Heart right ventricle (tissue), 16 donors: Measurements from ENCODE around the gene TTLL4. TPM values are rescaled to one million over a fixed set of nuclear protein-coding genes. Genes with fewer than 3 reads are reported as not detected.

ENCODE experiments used
- ATAC-seq, 8 donors: fragments of 200-7000 bp; cut with Tn5 transposase; one replicate each; pipeline ENCODE4 v1.9.1; 2020; ENCODE audit warnings: mild to moderate bottlenecking in 8 of 8, moderate library complexity in 8 of 8, moderate number of reproducible peaks in 1 of 8
- DNase-seq, 2 donors: peaks; one replicate each; pipeline ENCODE4 v3.0.0-alpha.2; 2020
- H3K27ac ChIP-seq, 10 donors: fragments of 200-600 bp; sonication (generic) in 2 of 10; one replicate each; pipeline versions ENCODE4 v1.5.0 to v1.8.0; 2020 to 2022; ENCODE audit warnings: mild to moderate bottlenecking in 3 of 10
- H3K27me3 ChIP-seq, 7 donors: fragments of 200-600 bp; one replicate each; pipeline ENCODE4 v1.8.0; 2021 to 2022; ENCODE audit warnings: mild to moderate bottlenecking in 2 of 7
- H3K36me3 ChIP-seq, 9 donors: fragments of 200-600 bp; sonication (generic) in 1 of 9; one replicate each; pipeline versions ENCODE4 v1.5.0 to v1.8.0; 2020 to 2022; ENCODE audit warnings: mild to moderate bottlenecking in 2 of 9
- H3K4me1 ChIP-seq, 9 donors: fragments of 200-600 bp; sonication (generic) in 1 of 9; one replicate each; pipeline versions ENCODE4 v1.5.0 to v1.8.0; 2020 to 2022; ENCODE audit warnings: mild to moderate bottlenecking in 4 of 9
- H3K4me3 ChIP-seq, 10 donors: fragments of 200-600 bp; sonication (generic) in 2 of 10; one replicate each; pipeline versions ENCODE4 v1.5.0 to v1.8.0; 2020 to 2022; ENCODE audit warnings: mild to moderate bottlenecking in 7 of 10, moderate library complexity in 2 of 10
- H3K9me3 ChIP-seq, 11 donors: fragments of 200-600 bp in 10 of 11; sonication (generic) in 2 of 11; one replicate each; pipeline versions ENCODE4 v1.5.0 to v1.8.0; 2013 to 2022; ENCODE audit warnings: mild to moderate bottlenecking in 2 of 11, control low read depth in 1 of 11, moderate library complexity in 1 of 11
- CTCF ChIP-seq, 9 donors: fragments of 200-600 bp; sonication (generic) in 2 of 9; IDR thresholded peaks; one replicate each; pipeline versions ENCODE4 v1.5.0 to v1.8.0; 2021 to 2022; ENCODE audit warnings: antibody characterized with exemption in 9 of 9, mild to moderate bottlenecking in 5 of 9, moderate library complexity in 1 of 9
- WGBS, 2 donors: extraction: QIAGEN DNeasy Blood & Tissue Kit; methylation state at CpG; one replicate each; pipeline ENCODE4 v1.1.7; 2013; ENCODE audit warnings: inconsistent platforms in 1 of 2; 5-methylcytosine and 5-hydroxymethylcytosine counted together
- intact Hi-C, 10 donors: fragments of 100-400 bp; cut with DNase I; formaldehyde crosslinking; loops; one replicate each; pipeline versions ENCODE4 v1.11.1 to v1.14.2; 2022
- polyA plus RNA-seq, 2 donors: library from polyadenylated mRNA; stranded (reverse); fragments of 200-250 nt; gene quantifications; one replicate each; pipeline ENCODE4 v1.2.3, GENCODE V29; 2013
- total RNA-seq, 10 donors: library from RNA; stranded (reverse); fragmentation: NEBNext Ultra II Directional in 3 of 10; extraction: Animal tissue kit (Norgen Biotek cat#: 25700) in 3 of 10; gene quantifications; one replicate each; pipeline versions ENCODE4 v1.2.1 to v1.2.4, GENCODE V29; 2021 to 2023
- donor health status: Arrhythmogenic right ventricular cardiomyopathy.
- donor health status: ischemic (EF 13 %, LVEDD 7.1; RV severe dilation, severe dysfunction).
- donor health status: healthy with polysubstance abuse.
- donor health status: DM: no; HTN: yes; CAD: no.
- donor health status: DM: no; HTN: no; CAD: no.
- donor health status: ischemic (EF 25% LVEDD 6.9; RV normal size, moderate dysfunction).
- donor health status: ischemic (EF 25% LVEDD 5.7; RV mildly dilated, moderate dysfunction).
- donor health status: healthy.
- donor health status: DM: yes; HTN: yes; CAD: no.
- donor health status: Ischemic cardiomyopathy.
- donor health status: ischemic (EF 35%, LVEDD 5.7; RV mildly dilated, moderate dysfunction).
- donor health status: nonischemic (EF 11% LVEDD 7.7; RV severe dilation, severe dysfunction).
- donor health status: DM: yes; HTN: yes; CAD: no.
- donor health status: PGD.
- donor health status: ischemic (EF 29% LVEDD 5.4; RV normal size, mild dysfunction).
- donor health status: nonischemic (EF 23%, LVEDD 6.1; RV moderate dilation, normal function).

TTLL4 gene
- total and polyA plus RNA-seq, 12 donors = 4.3 to 10.3 (median 6.6) TPM

DNA sequence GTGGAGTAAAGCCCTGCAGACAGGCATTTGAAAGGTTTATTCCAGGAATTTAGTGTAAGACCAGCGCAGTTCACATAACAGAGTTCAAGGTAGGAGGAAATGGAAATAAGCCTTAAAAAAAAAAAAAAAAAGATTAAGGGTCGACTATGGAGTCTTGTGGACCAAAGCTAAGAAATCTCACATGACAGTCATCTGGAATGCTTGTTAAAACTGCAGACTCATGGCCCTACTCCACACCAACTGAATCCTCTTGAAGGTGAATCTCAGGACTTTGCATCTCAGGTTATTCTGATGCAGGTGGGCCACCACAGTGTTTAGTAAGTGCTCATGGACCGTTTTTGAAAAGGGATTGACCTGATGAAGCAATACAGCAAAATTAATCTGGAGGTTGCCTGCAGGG lies 8.8 kb downstream of the TTLL4 start:
- H3K4me1 ChIP-seq = peaks cover 0 to 29% (median 0%) of the 10 kb centered on the region in 9 donors
- TF ChIP-seq CTCF (IDR thresholded peaks at IDR 0.05) = no peak
- intact Hi-C loops = loop anchor here in 2 of 10 donors (10.0 kb wide), 2 partner anchors 65 to 115 kb away; partner anchors contain the start of genes CYP27A1 (in 1 of the 2) and PRKAG3 (in 1 of the 2)
- H3K27ac ChIP-seq = no peak overlapping the region
- no peaks in the 10 kb centered on the region for H3K27me3 ChIP-seq
- DNase-seq (no peak), ATAC-seq (no peak)
- peaks cover 0 to 3% (median 0%) of the 10 kb centered on the region in 11 donors for H3K9me3 ChIP-seq
- WGBS, 2 donors = 74 to 80% methylated on average over 3 of the region's 3 CpGs
- no peak overlapping the region for H3K4me3 ChIP-seq
- peaks cover 0 to 22% (median 0%) of the 10 kb centered on the region in 9 donors for H3K36me3 ChIP-seq

DNA sequence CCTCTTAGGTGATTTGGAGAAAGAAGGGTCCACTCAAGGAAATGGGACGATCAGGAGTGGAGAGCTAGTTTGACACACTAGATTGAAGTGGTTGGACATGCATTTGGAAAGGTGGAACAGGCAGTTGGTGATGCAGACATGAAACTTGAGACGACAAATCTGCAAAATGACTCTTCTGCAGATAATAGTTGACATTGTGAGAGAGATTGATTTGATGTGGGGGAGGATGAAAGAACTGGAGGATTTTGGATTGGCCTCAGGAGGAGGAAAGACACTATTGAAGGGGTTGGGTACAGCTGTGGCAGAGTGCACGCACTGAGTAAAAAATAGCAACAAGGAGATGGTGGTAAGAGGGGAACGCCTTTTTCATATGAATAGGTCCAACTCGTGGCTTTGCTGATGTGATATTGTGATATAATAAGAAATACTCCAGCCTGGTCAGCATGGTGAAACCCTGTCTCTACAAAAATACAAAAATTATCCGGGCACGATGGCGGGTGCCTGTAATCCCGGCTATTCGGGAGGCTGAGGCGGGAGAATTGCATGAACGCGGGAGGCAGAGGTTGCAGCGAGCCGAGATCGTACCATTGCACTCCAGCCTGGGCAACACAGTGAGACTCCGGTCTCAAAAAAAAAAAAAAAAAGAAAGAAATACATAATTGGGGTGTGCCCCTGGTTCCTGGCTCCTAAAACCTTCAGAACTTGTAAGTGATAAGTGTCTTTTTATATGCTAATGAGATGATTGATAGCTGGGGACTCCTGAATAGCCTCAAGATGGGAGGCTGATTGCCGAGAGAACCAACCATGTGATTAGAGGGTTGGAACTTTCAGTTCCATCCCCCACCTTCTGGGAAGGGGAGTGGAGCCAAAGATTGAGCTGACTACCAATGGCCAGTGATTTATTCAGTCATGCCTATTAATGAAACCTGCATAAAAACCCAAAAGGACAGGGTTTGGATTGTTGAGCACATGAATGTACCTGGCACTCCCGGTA lies 9.7 kb downstream of the TTLL4 start:
- intact Hi-C loops = loop anchor here in 1 of 10 donors (10.0 kb wide), 1 partner anchor 124 kb away; no protein-coding TSS in a partner anchor
- peaks cover 0 to 11% (median 0%) of the 10 kb centered on the region in 11 donors for H3K9me3 ChIP-seq
- peaks cover 0 to 20% (median 0%) of the 10 kb centered on the region in 9 donors for H3K4me1 ChIP-seq
- ATAC-seq = no peak
- H3K36me3 ChIP-seq = peaks cover 0 to 22% (median 0%) of the 10 kb centered on the region in 9 donors
- H3K27ac ChIP-seq = no peak overlapping the region
- no peak for TF ChIP-seq CTCF (IDR thresholded peaks at IDR 0.05)
- H3K27me3 ChIP-seq = no peaks in the 10 kb centered on the region
- DNase-seq = no peak
- no peak overlapping the region for H3K4me3 ChIP-seq
- WGBS, 2 donors = 94 to 95% methylated on average over 19 of the region's 19 CpGs

GRCh38 chr2:218721488-218721887 lies 10.9 kb downstream of the TTLL4 start:
- DNase-seq = no peak
- H3K4me3 ChIP-seq = no peak overlapping the region
- H3K27ac ChIP-seq = no peak overlapping the region
- H3K36me3 ChIP-seq = peaks cover 0 to 11% (median 0%) of the 10 kb centered on the region in 9 donors
- peaks cover 0 to 22% (median 7%) of the 10 kb centered on the region in 11 donors for H3K9me3 ChIP-seq
- no peak for TF ChIP-seq CTCF (IDR thresholded peaks at IDR 0.05)
- intact Hi-C loops = loop anchor here in 1 of 10 donors (10.0 kb wide), 1 partner anchor 123 kb away; no protein-coding TSS in a partner anchor
- ATAC-seq = no peak
- peaks cover 0 to 19% (median 0%) of the 10 kb centered on the region in 9 donors for H3K4me1 ChIP-seq
- H3K27me3 ChIP-seq = no peaks in the 10 kb centered on the region

DNA sequence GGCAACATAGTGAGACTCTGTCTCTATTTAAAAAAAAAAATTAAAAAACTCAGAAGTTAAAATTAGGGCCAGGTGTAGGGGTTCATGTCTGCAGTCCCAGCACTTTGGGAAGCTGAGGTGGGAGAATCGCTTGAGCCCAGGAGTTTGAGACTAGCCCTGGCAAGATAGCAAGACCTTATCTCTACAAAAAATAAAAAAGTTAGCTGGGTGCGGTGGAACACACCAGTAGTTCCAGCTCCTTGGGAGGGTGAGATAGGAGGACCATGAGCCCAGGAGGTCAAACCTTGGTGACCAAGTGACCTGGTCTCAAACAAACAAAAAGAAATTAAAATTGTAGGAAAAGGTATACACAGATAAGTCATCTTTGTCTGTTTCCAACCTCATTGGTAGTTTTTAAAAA lies 11.3 kb downstream of the TTLL4 start:
- no peak for DNase-seq
- Histone ChIP-seq H3K9me3 (peaks cover 0 to 27% (median 7%) of the 10 kb centered on the region in 11 donors), H3K27ac (no peak overlapping the region), H3K27me3 (no peaks in the 10 kb centered on the region), H3K4me1 (peaks cover 0 to 16% (median 0%) of the 10 kb centered on the region in 9 donors), H3K36me3 (peaks cover 0 to 9% (median 0%) of the 10 kb centered on the region in 9 donors), H3K4me3 (no peak overlapping the region)
- ATAC-seq = no peak
- 71 to 82% methylated on average over 2 of the region's 2 CpGs for WGBS, 2 donors
- intact Hi-C loops = loop anchor here in 1 of 10 donors (10.0 kb wide), 1 partner anchor 123 kb away; no protein-coding TSS in a partner anchor
- TF ChIP-seq CTCF (IDR thresholded peaks at IDR 0.05) = no peak
